ENCODE results near the gene AGPAT3. TPM values are rescaled to one million over a fixed set of nuclear protein-coding genes. Genes with fewer than 3 reads are reported as not detected.

AGPAT3 gene
- total RNA-seq, 1 donor: 63.5 TPM

DNA sequence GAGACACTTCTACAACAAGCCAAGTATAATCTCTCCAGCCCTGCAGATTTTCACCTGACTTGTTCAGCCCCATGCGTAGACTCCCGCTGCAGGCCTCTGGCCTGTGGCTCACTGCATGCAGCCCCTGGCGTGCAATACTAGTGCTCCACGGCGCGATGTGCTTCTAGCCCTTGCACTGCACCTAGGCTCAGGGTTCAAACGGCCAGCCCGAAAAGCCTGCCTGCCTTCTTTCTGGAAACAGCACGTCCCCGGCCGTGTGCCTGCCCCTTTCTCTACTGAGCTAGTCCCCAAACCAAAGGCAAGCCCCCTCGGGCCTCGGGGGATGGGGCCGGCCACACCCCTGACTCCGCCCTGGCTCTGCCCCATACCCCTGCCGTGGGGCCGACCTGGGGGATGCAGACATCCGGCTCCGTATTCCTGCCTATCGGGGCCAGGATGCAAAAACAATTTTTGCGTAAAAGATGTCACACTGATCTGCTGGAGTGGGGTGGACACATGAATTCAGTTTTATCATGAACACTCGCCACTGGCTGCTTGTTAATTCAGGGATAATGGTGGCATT is 120.7 kb downstream of the AGPAT3 start:
- TF ChIP-seq, protein P1, sequence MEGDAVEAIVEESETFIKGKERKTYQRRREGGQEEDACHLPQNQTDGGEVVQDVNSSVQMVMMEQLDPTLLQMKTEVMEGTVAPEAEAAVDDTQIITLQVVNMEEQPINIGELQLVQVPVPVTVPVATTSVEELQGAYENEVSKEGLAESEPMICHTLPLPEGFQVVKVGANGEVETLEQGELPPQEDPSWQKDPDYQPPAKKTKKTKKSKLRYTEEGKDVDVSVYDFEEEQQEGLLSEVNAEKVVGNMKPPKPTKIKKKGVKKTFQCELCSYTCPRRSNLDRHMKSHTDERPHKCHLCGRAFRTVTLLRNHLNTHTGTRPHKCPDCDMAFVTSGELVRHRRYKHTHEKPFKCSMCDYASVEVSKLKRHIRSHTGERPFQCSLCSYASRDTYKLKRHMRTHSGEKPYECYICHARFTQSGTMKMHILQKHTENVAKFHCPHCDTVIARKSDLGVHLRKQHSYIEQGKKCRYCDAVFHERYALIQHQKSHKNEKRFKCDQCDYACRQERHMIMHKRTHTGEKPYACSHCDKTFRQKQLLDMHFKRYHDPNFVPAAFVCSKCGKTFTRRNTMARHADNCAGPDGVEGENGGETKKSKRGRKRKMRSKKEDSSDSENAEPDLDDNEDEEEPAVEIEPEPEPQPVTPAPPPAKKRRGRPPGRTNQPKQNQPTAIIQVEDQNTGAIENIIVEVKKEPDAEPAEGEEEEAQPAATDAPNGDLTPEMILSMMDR (IDR thresholded peaks at IDR 0.05; ENCODE audit: insufficient read depth, low read depth, low read length): no peak
- H3K4me3 ChIP-seq (ENCODE audit: low read depth, low read length): no peak overlapping the region
- DNase-seq (ENCODE audit: low read depth): no peak

DNA sequence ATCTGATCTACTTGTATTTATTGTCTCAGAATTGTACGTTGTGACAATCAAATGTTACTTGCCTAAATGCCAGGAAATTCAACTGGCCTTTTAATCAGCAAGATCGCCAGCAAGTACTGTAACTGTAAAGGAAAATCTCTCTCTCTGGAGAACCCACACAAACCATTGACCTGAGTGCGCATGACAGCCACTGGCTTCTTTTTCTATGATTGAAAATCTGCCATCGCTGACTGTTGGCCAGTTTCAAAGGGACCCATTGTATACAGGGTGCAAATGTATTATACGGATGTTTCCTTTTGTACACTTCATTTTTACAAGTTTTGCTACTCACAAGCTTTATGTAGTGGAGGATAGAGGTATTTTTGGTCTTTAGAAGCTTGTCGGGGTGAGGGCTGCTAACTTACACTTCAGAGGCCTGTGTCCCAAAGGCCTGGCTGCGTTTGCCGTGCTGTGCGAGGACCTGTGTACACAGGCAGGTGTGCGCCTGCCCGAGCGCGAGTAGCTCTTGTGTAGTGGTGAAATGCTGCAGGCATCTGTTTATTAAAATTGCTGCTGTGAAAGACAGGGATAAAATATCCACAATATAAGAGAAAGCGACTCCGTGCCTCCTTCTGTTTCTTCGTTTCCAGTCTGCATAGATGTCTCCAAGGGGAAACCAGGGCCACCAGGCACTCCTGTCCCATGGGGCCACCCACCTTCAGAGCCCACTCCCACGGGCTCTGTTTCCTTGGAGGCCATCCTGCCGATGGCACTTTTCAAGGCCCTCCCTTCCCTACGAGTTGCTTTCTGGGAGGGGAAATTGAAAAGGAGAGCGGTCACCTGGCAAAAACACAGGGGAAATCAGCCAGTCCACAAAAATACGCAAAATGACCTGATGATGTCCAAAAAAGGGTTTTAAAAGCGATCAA is 121.8 kb downstream of the AGPAT3 start:
- no peak overlapping the region for H3K4me3 ChIP-seq (ENCODE audit: low read depth, low read length)
- TF ChIP-seq, protein P1 (IDR thresholded peaks at IDR 0.05; ENCODE audit: insufficient read depth, low read depth, low read length): no peak
- DNase-seq (ENCODE audit: low read depth): no peak

DNA sequence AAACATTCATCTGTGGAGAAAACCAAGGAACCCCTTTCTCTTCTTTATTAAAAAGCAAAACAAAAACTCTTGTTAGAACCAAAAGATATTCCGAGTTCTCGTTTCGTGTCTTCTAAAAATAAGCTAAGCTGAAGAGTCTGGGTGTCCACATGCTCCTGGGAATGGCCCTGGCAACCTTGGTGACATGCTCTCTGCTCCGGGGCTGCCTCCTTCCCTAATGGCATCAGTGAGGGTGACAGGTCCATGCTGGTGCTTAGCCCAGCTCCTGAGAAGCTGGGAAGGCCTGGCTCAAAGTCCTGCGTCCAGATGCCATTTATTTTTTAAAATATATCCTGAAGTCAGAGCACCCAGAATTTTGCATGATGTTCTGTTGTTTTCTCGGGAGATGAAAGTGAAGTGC is 122.5 kb downstream of the AGPAT3 start:
- no peak for DNase-seq (ENCODE audit: low read depth)
- TF ChIP-seq, protein P1 (IDR thresholded peaks at IDR 0.05; ENCODE audit: insufficient read depth, low read depth, low read length): no peak
- no peak overlapping the region for H3K4me3 ChIP-seq (ENCODE audit: low read depth, low read length)

DNA sequence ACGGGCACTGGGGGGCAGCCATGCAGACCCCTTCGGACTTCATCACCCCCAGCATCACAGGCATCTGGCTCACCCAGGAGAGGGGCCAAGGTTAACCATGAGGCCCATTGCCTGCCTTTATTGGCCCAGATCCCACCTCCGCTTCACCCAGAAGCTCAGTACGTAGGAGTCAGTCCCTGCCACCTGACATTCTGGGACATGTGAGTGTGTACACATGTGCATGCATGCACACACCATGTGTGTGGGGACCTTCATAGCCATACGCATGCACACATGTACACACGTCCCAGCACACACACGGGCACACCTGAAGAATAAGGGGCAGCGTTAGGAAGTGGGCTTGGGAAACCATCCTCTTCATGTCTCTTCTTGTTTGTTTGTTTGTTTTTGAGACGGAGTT is 123.0 kb downstream of the AGPAT3 start:
- TF ChIP-seq, protein P1 (IDR thresholded peaks at IDR 0.05; ENCODE audit: insufficient read depth, low read depth, low read length): no peak
- DNase-seq (ENCODE audit: low read depth): no peak
- no peak overlapping the region for H3K4me3 ChIP-seq (ENCODE audit: low read depth, low read length)

DNA sequence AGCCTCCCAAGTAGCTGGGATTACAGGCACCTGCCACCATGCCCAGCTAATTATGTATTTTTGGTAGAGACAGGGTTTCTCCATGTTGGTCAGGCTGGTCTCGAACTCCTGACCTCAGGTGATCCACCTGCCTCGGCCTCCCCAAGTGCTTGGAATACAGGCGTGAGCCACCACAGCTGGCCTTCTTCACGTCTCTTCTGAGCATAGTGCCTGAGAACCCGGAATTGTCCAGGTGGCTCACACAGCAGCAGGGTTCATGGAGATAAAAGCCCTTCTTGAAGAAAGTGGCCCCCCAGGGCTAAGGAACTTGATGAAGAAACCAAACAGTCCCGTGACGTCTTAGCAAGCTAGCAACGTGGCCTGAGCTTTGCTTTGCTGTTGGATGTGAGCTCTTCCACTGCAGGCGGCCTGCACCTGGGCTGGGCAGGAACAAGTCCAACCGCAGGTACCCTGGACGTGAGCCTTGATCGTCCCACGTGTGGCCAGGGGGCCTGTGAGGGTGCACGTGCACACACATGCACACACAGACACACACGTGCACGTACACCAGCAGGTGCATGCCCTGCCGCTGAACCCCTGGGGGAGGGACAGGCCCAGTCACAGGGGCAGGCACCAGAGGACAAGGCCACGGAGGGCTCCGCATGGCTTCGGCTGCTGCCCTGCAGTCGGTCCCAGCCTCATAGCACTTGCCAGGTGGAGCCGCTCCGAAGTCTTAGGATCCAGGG is 123.6 kb downstream of the AGPAT3 start:
- no peak for DNase-seq (ENCODE audit: low read depth)
- H3K4me3 ChIP-seq (ENCODE audit: low read depth, low read length): no peak overlapping the region
- TF ChIP-seq, protein P1 (IDR thresholded peaks at IDR 0.05; ENCODE audit: insufficient read depth, low read depth, low read length): no peak

DNA sequence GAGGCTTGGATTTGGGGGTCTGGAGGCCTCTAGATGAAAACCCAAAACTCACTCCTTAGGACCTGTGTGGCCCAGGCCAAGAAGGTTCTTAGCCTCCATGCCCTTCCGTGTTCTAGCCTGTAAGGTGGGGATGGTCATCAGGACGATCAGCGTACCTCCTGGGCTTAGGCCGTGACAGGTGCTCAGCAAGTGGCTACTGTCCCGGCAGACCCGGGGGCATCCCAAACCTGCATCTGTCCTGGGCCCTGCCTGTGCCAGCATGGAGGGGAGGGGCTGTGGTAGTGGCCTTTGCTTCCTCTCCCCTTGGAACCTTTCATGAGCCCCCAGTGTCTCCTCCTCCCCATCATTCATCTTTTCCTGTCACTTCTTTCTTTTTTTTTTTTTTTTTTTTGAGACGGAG is 124.4 kb downstream of the AGPAT3 start:
- DNase-seq (ENCODE audit: low read depth): no peak
- TF ChIP-seq, protein P1 (IDR thresholded peaks at IDR 0.05; ENCODE audit: insufficient read depth, low read depth, low read length): no peak
- H3K4me3 ChIP-seq (ENCODE audit: low read depth, low read length): no peak overlapping the region
